BJ (cell line): ENCODE data around the gene ADAM15. TPM values are rescaled to one million over a fixed set of nuclear protein-coding genes. Genes with fewer than 3 reads are reported as not detected.

ENCODE experiments used
- CTCF ChIA-PET: fragments of 350-600 bp; formaldehyde crosslinking; extraction: SDS; loops from one replicate; lab custom pipeline; 2021; ENCODE audit warnings: antibody characterized with exemption, inconsistent platforms; lab: Yijun Ruan, JAX
- POLR2A ChIA-PET: fragments of 300-600 bp; sonication (Branson Sonifier 250); formaldehyde crosslinking; extraction: SDS; loops from one replicate; lab custom pipeline; 2021; ENCODE audit warnings: antibody characterized with exemption; lab: Charles Lee
- DNase-seq: peaks from one replicate; pipeline ENCODE4 v3.0.0-alpha.2; 2011; ENCODE audit warnings: low read depth
- H3K27me3 ChIP-seq: 2 replicates; pipeline ENCODE4 v1.6.0; 2011; ENCODE audit warnings: low read length; ENCODE audit not compliant: control insufficient read depth, insufficient read depth
- H3K36me3 ChIP-seq: 2 replicates; pipeline ENCODE4 v1.5.1; 2011; ENCODE audit warnings: low read length; ENCODE audit not compliant: control insufficient read depth, insufficient read depth
- H3K4me3 ChIP-seq: 2 replicates; pipeline ENCODE4 v1.5.1; 2011; ENCODE audit warnings: low read depth, mild to moderate bottlenecking, control low read depth, low read length
- CTCF ChIP-seq: IDR thresholded peaks from 2 replicates; pipeline ENCODE4 v1.5.1; 2011; ENCODE audit warnings: low read depth, mild to moderate bottlenecking, control low read depth, inconsistent platforms, low read length, moderate library complexity; ENCODE audit not compliant: insufficient read depth
- polyA plus RNA-seq: library from polyadenylated mRNA; depleted of rRNA; stranded (reverse); fragments of >200 nt; gene quantifications from 2 replicates; pipeline ENCODE4 v1.2.3, GENCODE V29; 2011

The ADAM15 gene
- polyA plus RNA-seq, 1 experiment: 88.8 TPM

GRCh38 chr1:155043301-155043702 is 7.8 kb upstream of the ADAM15 start:
- no peak overlapping the region for H3K4me3 ChIP-seq
- ChIA-PET POLR2A (no interaction called here), CTCF (interaction anchor here (2.9 to 11.9 kb wide), 4 partner anchors 11 to 41 kb away, joined by 31 to 168 read pairs (median 70); partner anchors contain the start of genes DCST1, DCST2 and EFNA4)
- TF ChIP-seq CTCF: no peak
- no peaks in the 10 kb centered on the region; the same call in 1 of the 2 replicates for H3K27me3 ChIP-seq
- H3K36me3 ChIP-seq: no peaks in the 10 kb centered on the region
- no peak for DNase-seq

GRCh38 chr1:155043793-155044192 is 7.3 kb upstream of the ADAM15 start:
- no peak for TF ChIP-seq CTCF
- ChIA-PET CTCF (interaction anchor here (1.1 to 11.9 kb wide), 9 partner anchors 11 to 88 kb away, joined by 3 to 168 read pairs (median 10); partner anchors contain the start of genes DCST1, DCST2, EFNA4 and PBXIP1), POLR2A (no interaction called here)
- Histone ChIP-seq H3K4me3 (no peak overlapping the region), H3K36me3 (no peaks in the 10 kb centered on the region), H3K27me3 (no peaks in the 10 kb centered on the region; the same call in 1 of the 2 replicates)
- DNase-seq: no peak

- POLR2A ChIA-PET: no interaction called here
- DNase-seq: no peak
- Histone ChIP-seq H3K36me3 (no peaks in the 10 kb centered on the region), H3K27me3 (no peaks in the 10 kb centered on the region; the same call in 1 of the 2 replicates), H3K4me3 (no peak overlapping the region)
- no peak for TF ChIP-seq CTCF
- CTCF ChIA-PET: interaction anchor here (0.7 to 11.9 kb wide), 19 partner anchors 12 to 462 kb away, joined by 3 to 168 read pairs (median 4); partner anchors contain the start of genes DCST1, DCST2, EFNA4 and PBXIP1
Measured at GRCh38 chr1:155044365-155044764, 6.8 kb upstream of the ADAM15 start.

- Histone ChIP-seq H3K4me3 (no peak overlapping the region), H3K27me3 (no peaks in the 10 kb centered on the region; the same call in 1 of the 2 replicates), H3K36me3 (no peaks in the 10 kb centered on the region)
- peak; percentile 83 for TF ChIP-seq CTCF
- DNase-seq: no peak
- POLR2A ChIA-PET: no interaction called here
- CTCF ChIA-PET: interaction anchor here (0.7 to 11.9 kb wide), 23 partner anchors 12 to 463 kb away, joined by 3 to 168 read pairs (median 4); partner anchors contain the start of genes DCST1, DCST2, EFNA4 and PBXIP1
Measured at GRCh38 chr1:155044812-155045657, 6.1 kb upstream of the ADAM15 start.
